ENCODE measurements around the gene OR2AK2. TPM values are rescaled to one million over a fixed set of nuclear protein-coding genes. Genes with fewer than 3 reads are reported as not detected.

Gene OR2AK2
- total RNA-seq, 1 donor from 2014 or later, result not detected

Small RNA genes lying within 50 kb of the gene (small RNA-seq; reads per million reads assigned to genes)
- gene RF00019 (ENCODE audit: low replicate concordance), result not detected

Other genes starting within 250 kb of the OR2AK2 start
- gene OR6F1, start 248.6 kb upstream of the OR2AK2 start, total RNA-seq, result not detected
- not detected for gene OR14K1, start 226.6 kb upstream of the OR2AK2 start, total RNA-seq
- gene OR14A2, start 217.1 kb upstream of the OR2AK2 start, total RNA-seq, result not detected
- gene OR1C1, start 204.7 kb upstream of the OR2AK2 start, total RNA-seq, result not detected
- gene OR14A16, start 141.1 kb upstream of the OR2AK2 start, total RNA-seq, result not detected
- gene OR11L1, start 123.3 kb upstream of the OR2AK2 start, total RNA-seq, result not detected
- gene TRIM58, start 108.0 kb upstream of the OR2AK2 start, total RNA-seq, result 2.5 TPM
- 1.2 TPM for gene OR2W3, start 69.6 kb upstream of the OR2AK2 start, total RNA-seq
- gene OR2T8, start 45.0 kb upstream of the OR2AK2 start, total RNA-seq, result not detected
- not detected for gene OR2AJ1, start 40.3 kb upstream of the OR2AK2 start, total RNA-seq
- not detected for gene OR2L8, start 16.4 kb upstream of the OR2AK2 start, total RNA-seq
- gene OR2L5, start 48.4 kb downstream of the OR2AK2 start, total RNA-seq, result not detected
- gene OR2L2, start 64.8 kb downstream of the OR2AK2 start, total RNA-seq, result not detected
- gene OR2L3, start 81.6 kb downstream of the OR2AK2 start, total RNA-seq, result 0.10 TPM
- gene OR2L13, start 130.0 kb downstream of the OR2AK2 start, total RNA-seq, result not detected
- not detected for gene OR2M5, start 179.9 kb downstream of the OR2AK2 start, total RNA-seq
- not detected for gene OR2M2, start 209.6 kb downstream of the OR2AK2 start, total RNA-seq
- not detected for gene OR2M3, start 232.0 kb downstream of the OR2AK2 start, total RNA-seq